WI38 (cell line): ENCODE measurements around the gene PLA2G6.

ENCODE experiments used
- H3K4me3 ChIP-seq: 2 replicates; pipeline ENCODE4 v1.5.1; 2011; ENCODE audit warnings: low read depth, mild to moderate bottlenecking, control low read depth, low read length
- TF ChIP-seq, protein P1 (sequence below): IDR thresholded peaks from 2 replicates; pipeline ENCODE4 v1.5.1; 2012; ENCODE audit warnings: low read depth, mild to moderate bottlenecking, control low read depth, low read length

PLA2G6 gene

DNA sequence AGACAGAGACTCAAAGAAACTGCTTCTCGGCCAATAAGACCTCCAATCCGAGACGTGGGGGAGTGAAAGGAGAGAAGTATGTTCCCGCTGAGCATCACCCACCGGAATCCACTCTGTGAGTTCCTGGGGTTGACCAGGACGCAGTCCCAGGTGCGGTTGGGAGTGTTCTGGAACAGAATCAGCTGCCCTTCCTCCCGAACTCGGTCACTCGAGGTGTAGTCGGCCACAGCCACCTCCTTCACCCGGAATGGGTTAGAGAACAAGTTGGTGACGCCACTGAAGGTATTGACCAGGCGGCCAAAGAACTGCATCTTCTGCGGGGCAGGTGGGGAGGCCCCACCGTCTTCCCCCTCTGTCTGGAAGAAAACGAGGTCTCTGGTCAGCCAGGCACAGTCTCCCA is 12.5 kb downstream of the PLA2G6 start:
- no peak overlapping the region for H3K4me3 ChIP-seq
- TF ChIP-seq, protein P1, sequence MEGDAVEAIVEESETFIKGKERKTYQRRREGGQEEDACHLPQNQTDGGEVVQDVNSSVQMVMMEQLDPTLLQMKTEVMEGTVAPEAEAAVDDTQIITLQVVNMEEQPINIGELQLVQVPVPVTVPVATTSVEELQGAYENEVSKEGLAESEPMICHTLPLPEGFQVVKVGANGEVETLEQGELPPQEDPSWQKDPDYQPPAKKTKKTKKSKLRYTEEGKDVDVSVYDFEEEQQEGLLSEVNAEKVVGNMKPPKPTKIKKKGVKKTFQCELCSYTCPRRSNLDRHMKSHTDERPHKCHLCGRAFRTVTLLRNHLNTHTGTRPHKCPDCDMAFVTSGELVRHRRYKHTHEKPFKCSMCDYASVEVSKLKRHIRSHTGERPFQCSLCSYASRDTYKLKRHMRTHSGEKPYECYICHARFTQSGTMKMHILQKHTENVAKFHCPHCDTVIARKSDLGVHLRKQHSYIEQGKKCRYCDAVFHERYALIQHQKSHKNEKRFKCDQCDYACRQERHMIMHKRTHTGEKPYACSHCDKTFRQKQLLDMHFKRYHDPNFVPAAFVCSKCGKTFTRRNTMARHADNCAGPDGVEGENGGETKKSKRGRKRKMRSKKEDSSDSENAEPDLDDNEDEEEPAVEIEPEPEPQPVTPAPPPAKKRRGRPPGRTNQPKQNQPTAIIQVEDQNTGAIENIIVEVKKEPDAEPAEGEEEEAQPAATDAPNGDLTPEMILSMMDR, result no peak

DNA sequence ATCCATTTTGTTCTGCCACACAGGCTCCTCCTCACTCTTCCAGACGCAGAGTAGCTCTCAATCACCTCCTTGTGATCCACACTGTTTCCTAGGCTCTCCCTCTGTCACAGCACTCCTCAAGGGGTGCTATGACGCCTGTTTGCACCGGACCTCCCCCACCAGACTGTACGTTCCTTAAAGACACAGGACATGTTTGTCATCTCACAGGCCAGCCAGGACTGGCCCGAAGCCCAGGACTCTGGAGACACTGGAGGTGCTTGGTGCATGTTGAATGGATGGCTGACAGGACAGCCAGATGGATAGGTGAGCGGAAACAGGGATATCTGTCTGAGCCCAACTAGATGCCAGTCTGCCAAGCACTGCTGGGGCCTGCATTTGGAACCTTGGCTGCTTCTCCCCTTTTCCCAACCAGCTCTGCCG is 13.6 kb downstream of the PLA2G6 start:
- TF ChIP-seq, protein P1, result no peak
- no peak overlapping the region for H3K4me3 ChIP-seq

DNA sequence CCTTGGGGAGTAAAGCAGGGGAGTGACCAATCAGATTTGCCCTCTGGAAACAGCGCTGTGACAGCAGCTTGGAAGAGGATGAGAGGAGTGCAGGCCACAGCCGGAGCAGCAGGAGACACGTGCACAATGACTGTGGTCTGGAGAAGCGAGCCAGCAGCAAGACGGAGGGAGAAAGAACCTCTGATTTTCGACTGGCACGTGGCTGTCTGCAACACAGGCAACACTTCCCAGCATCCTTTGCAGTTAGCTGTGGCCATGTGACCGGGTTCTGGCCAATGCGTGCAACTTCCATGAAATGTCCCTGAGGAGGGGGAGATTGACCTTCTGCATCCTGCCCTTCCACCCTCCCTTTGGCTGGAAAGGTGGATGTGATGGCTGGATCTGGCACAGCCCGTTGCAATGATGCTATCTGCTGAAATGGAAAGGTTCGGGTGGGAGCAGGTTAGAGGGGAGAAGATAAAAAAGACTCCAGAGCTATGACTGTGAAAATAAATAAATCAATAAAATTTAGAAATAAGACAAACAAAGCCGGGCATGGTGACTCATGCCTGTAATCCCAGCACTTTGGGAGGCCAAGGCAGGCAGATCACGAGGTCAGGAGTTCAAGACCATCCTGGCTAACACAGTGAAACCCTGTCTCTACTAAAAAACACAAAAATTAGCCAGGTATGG is 15.6 kb downstream of the PLA2G6 start:
- H3K4me3 ChIP-seq, result no peak overlapping the region
- TF ChIP-seq, protein P1, result no peak

DNA sequence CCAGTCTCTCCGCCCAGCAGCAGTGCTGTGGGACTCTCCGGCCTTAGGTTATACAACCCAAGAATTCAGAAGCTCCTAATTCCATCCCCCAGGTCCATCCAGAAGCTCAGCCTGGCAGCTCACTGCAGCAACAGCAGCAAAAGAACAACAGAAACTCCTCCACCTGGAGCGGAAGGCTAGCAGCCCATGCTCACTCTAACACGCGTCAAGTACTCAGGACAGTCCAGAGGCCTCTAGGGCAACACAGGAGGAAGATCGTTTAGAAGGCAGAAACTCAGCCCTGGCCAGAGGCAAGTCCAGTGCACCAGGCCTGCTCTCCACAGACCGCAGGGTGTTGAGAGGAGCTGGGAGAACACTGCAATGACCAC is 17.1 kb downstream of the PLA2G6 start:
- no peak overlapping the region for H3K4me3 ChIP-seq
- TF ChIP-seq, protein P1, result no peak

DNA sequence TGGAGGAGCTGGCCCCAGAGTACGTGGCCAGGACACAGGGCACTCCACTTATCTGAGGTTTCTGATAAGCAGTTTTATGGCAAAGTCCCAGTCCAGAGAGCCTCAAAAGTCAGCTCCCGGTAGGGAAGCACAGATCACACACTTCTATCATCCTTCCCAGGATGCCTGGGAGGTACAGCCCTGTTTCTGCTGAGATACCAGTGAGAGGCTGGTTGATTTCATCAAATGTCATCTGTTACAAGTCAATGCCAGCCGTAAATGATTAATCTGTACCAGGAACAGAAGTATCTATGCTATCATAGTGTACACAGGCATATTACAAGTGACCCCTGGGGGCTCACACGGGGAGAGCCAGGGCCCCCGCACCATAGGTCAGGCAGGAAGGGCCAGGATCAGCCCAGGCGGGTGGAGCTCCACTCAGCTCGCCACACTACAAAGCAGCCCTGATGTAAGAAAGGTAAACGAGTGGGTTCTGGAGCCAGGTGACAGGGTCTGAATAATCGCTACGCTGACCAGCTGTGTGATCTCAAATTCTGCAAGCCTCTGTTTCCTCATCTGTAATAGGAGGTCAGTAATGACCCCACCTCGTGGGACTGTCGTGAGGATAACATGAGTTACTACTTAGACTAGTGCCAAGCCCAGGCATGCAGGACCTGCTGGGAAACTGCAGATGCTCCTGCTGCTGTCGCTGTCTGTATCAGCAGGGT is 17.6 kb downstream of the PLA2G6 start:
- no peak overlapping the region for H3K4me3 ChIP-seq
- TF ChIP-seq, protein P1, result no peak

DNA sequence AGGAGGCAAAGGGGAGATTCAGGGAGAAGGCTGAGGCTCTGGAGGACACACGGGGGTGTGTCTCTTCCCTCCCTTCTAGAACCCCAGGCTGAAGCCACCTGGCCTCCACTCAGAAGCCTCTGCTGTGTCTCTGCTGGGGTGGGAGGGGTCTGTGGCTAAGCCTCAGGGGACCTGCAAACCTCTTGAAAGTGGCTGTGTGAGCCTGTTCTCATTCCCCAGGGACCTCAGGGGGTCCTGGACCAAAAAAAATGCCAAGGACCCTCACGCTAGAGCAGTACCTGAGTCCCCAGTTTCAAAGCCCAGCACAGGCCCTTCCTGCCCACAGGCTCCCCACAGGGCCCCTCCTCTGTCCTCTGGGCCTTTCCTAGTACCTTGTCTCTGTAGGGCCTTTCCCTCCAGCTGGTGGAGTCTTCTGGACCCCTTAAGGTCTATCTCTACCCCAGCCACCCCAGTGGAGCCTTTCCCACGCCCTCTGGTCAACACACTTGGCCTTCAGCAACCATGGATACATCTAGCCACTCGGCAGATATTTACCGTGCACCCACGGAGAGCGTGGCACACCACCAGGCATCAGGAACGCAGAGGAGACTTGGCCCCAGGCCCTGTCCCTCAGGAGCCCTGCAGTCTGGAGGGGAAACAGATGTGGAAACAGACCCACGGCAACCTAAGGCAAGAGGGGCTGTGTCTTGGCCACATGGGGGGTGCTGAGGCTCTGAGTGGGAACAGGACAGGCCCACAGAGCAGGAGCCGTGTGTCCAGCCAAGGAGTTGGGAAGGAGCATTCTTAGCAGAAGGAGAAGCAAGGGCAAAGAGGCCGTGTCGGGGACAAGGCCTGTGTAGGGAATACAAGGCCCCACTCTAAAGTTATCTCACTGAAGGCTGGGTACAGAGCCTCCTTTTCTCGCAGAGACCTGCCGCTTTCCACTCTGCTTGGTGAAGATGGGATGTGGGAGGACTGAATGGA is 18.5 kb downstream of the PLA2G6 start:
- TF ChIP-seq, protein P1, result no peak
- H3K4me3 ChIP-seq, result no peak overlapping the region
